HG03442 (cell line): ENCODE data around the gene KRTAP2-3.
"Not testable (repeated sequence)": the region's sequence is repeated elsewhere in the genome, so short reads cannot be mapped to it uniquely, and the experiment has no call there.

Experiments
- ATAC-seq: cut with Tn5 transposase; IDR thresholded peaks from one replicate; pipeline ENCODE4 v1.9.1; 2021; ENCODE audit warnings: mild to moderate bottlenecking, moderate library complexity; ENCODE audit not compliant: unreplicated experiment

The KRTAP2-3 gene

DNA sequence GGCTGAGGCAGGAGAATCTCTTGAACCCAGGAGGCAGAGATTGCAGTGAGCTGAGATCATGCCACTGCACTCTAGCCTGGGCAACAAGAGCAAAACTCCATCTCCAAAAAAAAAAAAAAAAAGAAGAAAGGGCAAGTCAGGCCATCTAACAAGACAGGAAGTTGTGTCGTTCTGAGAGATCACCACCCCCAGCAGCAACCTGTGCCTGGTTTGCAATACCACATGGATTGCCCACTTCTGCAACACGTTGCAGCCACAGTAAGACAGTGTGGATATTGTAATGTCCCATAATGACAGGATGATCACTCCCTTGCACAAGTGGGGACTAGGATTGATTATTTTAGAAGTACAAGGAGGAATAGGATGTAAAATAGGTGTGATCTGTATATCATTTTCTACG is 9.1 kb upstream of the KRTAP2-3 start:
- ATAC-seq, result no peak

DNA sequence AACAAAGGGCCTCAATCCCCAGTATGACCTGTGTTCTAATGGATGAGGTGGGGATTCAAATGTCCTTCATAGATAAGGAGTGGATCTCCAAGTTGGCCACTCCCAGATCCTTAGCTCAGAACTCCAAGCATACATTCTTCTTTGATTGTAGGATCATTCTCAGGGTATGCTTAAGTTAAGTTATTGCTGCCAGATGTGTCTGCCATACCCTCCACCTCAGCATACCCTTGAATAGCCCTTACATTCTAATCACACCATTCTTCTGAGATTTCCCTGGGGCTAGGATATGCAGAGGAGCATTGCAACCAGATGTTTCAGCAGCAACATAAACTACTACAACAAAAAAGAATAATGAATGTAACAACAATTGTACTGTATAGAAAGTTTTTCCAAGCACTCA is 7.4 kb upstream of the KRTAP2-3 start:
- ATAC-seq, result no peak

DNA sequence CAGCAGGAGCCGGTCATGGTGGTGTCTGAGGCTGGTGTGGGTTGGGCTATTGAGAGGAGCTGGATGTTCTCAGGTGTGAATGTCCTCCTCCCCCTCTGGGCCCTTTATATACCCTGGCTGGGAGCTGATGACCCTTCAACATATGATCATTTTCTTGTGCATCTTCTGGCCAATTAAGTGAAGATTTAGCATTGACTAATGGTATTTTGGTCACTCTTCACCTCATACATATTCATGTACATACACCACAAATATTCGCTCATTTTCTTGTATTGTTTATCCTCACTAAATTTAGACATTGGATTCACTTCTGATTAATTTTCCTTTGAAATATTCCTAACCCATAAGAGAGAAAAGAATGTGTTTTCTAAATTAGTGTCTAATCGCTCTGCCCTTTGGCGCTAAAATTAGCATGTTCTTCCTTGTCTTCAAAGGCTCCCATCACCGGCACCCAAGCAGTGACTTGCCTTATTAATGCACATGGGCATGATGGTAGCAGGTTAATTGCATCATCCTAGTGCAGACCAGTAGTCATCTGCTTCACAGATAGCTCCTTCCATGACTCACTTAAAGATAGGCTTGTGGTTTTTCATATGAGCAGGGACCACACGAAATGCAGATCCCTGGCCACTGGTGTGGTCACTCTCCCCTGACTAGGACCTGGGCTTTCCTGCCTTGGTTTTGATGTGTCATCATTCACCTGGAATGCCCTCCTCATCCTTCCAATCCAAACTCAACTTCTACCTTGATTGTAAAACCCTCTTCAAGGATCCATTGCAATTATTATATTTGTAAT is 6.1 kb upstream of the KRTAP2-3 start, which contains the start of gene KRTAP2-4:
KRTAP2-4 (minus strand) TSS at position 51 of the 796 bp plus-strand sequence; CDS start at position 17, 34 bp downstream.
- no peak for ATAC-seq

DNA sequence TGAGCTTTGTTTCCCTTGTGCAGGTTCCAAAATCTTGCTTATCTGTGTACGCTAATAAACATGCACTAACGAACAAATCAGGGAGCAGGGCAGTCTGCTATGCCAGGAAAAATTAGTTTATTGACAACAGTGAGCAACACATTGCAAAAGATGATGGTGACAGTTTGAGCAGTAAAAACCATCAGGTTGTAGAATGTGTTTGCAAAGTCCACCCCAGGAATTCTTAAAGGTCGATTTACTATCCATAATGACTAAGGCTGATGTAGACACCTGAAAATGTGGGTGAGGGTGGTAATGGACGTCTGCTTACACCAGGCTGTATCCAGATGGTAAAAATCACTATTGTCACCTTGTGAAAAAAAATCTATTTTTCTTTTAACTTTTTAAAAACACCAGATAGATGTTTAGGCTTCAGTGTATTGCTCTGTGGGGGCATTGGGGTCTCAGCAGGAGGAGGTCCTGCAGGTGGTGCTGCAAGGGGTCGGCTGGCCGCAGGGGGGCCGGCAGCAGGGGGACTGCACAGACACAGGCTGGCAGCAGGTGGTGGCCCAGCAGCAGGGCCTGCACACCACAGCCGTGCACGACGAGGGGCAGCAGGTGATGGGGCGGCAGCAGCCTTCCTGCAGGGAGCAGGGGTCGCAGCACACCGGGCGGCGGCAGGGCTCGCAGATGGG is 5.2 kb upstream of the KRTAP2-3 start:
- ATAC-seq, result not testable (repeated sequence)

DNA sequence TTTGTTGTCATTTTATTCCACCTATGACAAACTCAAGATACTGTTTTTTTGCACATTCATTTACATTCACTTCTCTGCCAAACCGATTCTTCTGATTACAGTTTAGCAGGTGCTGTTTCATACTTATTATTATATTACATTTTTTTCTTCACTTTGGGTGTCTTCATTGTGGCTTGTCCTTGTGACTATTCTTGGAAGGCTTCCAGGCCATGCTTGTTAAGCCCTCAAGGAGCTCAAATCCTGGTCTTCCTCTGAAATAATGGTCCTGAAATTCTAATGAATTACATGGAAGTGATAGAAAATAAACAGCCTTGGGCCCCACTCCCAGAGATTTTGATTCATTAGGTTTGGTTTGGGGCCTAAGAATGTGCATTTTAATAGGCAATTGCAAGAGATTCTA is 4.4 kb upstream of the KRTAP2-3 start:
- no peak for ATAC-seq

DNA sequence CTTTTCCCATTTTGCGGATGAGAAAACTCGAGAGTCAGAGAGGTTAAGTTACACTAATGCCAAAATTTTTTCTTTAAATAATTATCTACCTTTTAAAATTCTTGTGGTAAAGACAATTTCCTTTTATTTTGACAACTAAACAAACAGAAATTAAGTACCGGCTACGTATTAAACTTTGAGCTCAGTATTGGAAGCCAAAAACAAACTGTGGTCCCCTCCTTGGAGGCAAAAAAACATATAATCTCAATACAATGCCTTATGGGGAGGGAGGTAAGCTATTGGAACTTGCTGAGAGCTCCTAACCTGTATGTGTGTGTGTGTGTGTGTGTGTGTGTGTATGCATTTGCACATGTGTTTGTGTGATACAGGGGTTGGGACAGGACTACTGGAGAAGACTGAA is 3.5 kb upstream of the KRTAP2-3 start:
- no peak for ATAC-seq

DNA sequence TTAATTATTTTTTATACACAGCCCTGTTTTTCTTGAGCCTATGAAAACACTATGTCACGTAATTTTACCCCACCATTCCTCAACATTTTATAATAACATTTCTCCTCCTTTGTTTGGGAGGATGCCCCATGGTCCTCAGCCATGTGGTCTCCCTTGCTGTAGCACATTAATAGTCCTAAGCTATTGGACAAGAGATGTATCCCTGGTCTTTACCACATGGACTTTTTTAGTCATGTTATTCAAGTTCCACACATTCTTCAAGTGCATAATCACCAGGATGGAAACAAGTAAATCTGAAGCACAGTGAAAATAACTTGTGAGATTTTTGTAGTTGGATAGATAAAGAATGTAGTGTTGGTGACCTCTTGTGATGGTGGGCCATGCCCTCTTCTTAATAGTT is 2.0 kb upstream of the KRTAP2-3 start:
- ATAC-seq, result no peak

DNA sequence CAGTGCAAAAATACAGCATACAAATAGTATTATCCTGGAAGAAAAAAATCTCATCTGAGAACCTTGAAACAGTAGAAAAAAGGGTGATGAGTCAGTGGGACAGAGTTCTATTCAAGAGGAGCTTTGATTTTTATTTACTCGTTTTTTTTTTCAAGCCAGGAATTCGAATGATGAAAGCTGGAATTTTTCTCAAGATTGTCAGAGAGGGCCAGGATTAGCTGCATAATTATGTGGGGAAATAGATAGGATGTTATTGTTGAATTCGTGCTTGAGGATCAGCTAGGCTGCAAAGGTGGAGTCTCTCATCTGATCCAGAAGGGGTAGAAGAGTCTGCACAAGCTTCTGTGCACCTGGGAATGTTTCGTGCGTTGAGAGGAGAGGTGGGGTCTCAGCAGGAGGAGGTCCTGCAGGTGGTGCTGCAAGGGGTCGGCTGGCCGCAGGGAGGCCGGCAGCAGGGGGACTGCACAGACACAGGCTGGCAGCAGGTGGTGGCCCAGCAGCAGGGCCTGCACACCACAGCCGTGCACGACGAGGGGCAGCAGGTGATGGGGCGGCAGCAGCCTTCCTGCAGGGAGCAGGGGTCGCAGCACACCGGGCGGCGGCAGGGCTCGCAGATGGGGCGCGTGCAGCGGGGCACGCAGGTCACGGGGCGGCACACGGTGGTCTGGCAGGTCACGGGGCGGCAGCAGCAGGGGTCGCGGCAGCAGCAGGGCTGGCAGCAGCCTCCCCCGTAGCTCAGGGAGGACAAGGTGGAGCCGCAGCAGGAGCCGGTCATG is 450 bp downstream of the KRTAP2-3 start:
- ATAC-seq, result not testable (repeated sequence)

DNA sequence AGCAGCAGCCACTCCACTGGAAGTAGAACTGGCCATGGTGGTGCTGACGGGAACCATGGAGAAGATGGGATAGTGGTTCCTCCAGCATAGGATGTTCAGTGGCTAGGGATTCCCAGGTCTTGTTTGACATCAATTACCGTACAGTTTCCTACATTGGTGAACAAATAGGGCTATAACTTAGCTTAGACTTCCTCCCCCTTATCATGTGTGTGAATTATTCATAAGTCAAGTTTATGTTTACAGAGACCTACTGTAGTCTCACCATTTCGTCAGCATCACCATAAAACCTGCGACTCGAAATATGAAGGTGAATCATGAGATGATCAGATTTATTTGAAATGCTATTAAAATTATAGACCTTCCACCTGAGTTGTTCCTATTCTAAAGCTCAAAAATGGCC is 1.2 kb downstream of the KRTAP2-3 start:
- ATAC-seq, result no peak

DNA sequence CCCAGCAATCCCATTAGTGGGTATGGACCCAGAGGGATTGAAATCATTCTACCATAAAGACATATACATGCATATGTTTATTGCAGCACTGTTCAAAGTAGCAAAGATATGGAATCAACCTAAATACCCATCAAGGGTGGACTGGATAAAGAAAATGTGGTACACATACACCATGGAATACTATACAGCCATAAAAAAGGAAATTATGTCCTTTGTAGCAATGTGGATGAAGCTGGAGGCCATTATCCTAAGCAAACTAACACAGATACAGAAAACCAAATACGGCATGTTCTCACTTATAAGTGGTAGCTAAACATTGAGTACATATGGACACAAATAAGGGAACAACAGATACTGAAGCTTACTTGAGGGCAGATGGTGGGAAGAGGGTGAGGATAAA is 2.4 kb downstream of the KRTAP2-3 start:
- no peak for ATAC-seq

DNA sequence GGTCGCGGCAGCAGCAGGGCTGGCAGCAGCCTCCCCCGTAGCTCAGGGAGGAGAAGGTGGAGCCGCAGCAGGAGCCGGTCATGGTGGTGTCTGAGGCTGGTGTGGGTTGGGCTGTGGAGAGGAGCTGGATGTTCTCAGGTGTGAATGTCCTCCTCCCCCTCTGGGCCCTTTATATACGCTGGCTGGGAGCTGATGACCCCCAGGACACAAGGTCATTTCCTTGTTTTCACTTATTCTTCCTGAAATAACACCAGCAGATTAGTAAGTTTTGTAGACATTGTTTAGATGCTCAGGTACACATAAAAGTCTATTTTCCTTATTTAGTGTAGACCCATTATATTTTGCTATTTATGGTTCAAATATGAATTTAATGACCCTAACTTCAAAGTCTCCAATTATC is 4.8 kb downstream of the KRTAP2-3 start, which contains the start of gene KRTAP2-2:
KRTAP2-2 (minus strand) TSS at position 101 of the 400 bp plus-strand sequence; CDS start at position 82, 19 bp downstream.
- not testable (repeated sequence) for ATAC-seq

DNA sequence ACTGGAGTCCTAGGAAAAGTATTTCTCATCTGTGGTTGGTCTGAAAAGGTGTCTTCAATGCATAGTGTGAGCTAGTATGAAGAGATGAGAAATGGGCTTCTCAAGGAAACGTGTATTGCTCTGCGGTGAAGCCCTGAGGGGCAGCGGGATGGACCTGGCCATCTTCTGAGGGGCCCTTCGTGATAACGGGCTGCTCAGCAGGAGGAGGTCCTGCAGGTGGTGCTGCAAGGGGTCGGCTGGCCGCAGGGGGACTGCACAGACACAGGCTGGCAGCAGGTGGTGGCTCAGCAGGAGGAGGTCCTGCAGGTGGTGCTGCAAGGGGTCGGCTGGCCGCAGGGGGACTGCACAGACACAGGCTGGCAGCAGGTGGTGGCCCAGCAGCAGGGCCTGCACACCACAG is 5.4 kb downstream of the KRTAP2-3 start:
- ATAC-seq, result not testable (repeated sequence)

DNA sequence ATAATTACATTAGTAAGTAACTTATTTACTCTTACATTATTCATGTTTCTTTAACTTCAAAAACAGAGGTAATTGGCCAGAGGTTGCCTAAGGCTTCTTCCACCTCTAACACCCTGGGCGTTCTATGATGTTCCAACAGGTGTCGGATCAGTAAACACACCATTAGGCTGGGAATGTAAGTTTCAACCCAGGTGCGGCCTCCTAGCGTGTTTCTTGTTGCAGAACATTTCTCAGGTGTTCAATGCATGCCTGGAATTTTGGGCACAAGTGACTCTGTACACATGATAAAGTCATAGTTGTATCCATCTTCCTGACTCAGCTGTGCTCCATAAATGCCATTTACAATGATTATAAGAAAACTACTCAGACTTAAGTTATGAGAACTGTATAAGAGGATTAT is 5.9 kb downstream of the KRTAP2-3 start:
- ATAC-seq, result no peak

DNA sequence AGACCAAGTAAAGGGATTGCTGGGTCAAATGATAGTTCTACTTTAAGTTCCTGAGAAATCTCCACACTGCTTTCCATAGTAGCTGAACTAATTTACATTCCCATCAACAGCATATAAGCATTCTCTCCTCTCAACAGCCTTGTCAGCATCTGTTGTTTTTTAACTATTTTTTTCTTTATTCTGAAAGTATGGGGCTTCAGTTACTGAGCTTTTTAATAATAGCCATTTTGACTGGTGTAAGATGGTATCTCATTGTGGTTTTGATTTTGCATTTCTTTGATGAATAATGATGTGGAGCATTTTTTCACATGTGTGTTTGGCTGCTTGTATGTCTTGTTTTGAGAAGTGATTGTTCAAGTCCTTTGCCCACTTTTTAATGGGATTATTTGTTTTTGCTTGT is 7.3 kb downstream of the KRTAP2-3 start:
- ATAC-seq, result no peak

DNA sequence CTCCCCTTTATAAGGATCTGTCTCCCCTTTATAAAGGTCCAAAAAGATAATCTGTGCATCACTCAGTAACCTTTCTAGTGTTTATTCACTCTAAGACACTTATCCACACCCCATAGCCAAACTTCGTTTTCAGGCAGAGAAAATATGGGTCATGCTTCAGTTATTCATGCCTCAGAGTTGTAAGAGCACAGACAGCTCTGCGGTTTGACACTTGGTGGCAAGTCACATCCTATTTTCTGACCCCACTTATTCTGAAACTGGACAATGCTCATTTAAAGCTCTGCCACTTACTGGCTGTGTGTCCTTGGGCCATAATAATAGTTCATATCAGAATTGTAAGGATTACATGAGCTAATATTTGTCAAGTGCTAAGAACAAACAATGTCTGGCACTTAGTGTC is 10.8 kb downstream of the KRTAP2-3 start:
- ATAC-seq, result no peak

DNA sequence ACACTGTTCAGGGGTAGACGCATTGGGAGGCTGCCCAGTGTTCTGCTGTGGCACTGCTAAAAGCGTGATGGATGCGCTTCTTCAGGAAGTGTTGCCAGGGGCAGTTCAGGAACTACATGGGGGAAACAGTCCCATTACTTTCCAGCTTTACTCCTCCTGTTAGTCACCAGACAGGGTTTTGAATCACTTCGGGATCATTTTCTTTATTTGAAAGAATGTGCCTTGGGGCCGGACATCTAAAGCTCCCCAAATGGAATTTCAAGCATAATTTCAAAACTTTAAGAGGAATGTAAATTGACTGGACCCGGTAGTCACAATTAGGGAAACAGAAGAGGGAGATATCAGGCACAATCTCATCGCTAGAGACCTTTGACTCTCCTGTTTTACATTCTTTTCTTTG is 11.5 kb downstream of the KRTAP2-3 start:
- no peak for ATAC-seq

DNA sequence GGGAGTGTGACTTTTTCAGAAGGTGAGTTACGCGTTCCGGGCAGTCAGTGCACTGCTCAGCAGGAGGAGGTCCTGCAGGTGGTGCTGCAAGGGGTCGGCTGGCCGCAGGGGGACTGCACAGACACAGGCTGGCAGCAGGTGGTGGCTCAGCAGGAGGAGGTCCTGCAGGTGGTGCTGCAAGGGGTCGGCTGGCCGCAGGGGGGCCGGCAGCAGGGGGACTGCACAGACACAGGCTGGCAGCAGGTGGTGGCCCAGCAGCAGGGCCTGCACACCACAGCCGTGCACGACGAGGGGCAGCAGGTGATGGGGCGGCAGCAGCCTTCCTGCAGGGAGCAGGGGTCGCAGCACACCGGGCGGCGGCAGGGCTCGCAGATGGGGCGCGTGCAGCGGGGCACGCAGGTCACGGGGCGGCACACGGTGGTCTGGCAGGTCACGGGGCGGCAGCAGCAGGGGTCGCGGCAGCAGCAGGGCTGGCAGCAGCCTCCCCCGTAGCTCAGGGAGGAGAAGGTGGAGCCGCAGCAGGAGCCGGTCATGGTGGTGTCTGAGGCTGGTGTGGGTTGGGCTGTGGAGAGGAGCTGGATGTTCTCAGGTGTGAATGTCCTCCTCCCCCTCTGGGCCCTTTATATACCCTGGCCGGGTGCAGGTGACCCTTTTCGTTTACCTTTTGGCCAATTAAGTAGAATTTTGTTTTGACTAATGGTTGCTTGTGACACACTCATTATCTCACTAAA is 13.0 kb downstream of the KRTAP2-3 start, which contains the start of gene KRTAP2-1:
KRTAP2-1 (minus strand) TSS at position 582 of the 731 bp plus-strand sequence; CDS start at position 533, 49 bp downstream.
- ATAC-seq, result not testable (repeated sequence)

DNA sequence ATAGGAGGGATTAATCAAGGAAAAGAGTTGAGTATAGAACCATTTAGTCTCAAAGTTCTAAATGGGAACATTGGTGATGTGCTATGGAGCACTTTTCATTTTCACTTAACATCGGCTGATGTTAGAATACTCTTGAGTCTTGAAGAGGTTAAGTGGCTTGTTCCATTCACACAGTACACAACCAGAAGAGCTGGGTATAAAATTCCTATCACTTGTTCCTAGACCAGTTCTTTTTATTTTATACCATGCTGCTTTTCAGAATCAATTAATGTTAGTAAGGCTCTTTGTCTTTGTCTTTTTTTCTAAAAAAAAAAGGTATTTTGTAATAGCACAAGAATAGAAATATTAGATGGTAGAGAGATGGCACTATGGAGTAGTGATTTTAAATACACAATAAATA is 17.0 kb downstream of the KRTAP2-3 start:
- no peak for ATAC-seq

DNA sequence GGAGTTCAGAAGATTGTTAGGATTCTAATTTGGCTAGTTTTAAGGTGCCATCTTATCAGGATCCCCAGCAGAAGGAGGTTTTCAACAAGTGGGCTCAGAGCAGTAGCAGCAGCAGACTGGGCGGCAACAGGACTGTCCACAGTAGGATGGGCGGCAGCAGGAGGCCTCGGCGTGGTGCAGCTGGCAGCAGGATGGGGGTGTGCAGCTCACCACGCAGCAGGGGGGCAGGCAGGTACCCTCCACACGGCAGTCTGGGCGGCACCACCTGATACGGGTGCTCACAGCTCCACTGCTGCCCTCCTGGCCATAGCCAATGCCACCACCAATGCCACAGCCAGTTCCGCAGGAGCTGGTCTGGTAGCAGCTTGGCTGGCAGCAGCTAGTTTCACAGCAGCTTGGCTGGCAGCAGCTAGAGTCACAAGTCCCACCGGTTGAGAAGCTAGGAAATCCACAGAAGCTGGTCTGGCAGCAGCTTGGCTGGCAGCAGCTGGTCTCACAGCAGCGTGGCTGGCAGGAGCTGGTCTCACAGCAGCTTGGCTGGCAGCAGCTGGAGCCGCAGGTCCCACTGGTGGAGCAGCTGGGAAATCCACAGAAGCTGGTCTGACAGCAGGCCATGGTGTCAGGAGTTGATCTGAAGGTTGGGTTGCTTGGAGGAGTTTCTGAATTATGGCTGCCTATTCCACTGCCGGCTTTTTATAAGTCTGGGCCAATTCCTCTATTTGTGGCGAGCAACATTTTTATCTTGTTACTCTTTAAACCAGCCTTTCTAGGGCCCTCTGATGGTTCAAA is 18.9 kb downstream of the KRTAP2-3 start, which contains the start of gene KRTAP1-1:
KRTAP1-1 (minus strand) TSS at position 668 of the 789 bp plus-strand sequence; CDS start at position 615, 53 bp downstream.
- ATAC-seq, result not testable (repeated sequence)
